HEK293T (cell line): ENCODE results near the gene PCP4.

Experiments
- ARNT ChIP-seq: fragments of 450-650 bp; IDR thresholded peaks from 2 replicates; pipeline ENCODE4 v1.6.1; 2017; ENCODE audit warnings: mild to moderate bottlenecking
- BHLHE40 ChIP-seq: fragments of 450-650 bp; IDR thresholded peaks from 2 replicates; pipeline ENCODE4 v1.6.1; 2016; ENCODE audit warnings: mild to moderate bottlenecking, moderate library complexity, borderline replicate concordance
- ELF4 ChIP-seq: fragments of 450-650 bp; IDR thresholded peaks from 2 replicates; pipeline ENCODE4 v1.6.1; 2017; ENCODE audit warnings: antibody characterized with exemption
- FOXA1 ChIP-seq: fragments of 450-650 bp; IDR thresholded peaks from 2 replicates; pipeline ENCODE4 v1.6.1; 2016; ENCODE audit warnings: mild to moderate bottlenecking
- FOXM1 ChIP-seq: fragments of 450-650 bp; IDR thresholded peaks from 2 replicates; pipeline ENCODE4 v1.6.1; 2017; ENCODE audit warnings: mild to moderate bottlenecking, borderline replicate concordance
- HDGF ChIP-seq: fragments of 450-650 bp; IDR thresholded peaks from 2 replicates; pipeline ENCODE4 v1.6.1; 2017; ENCODE audit warnings: antibody characterized with exemption, borderline replicate concordance
- L3MBTL2 ChIP-seq: fragments of 450-650 bp; conservative IDR thresholded peaks from 2 replicates; pipeline ENCODE4 v1.6.1; 2016; ENCODE audit warnings: mild to moderate bottlenecking
- SP1 ChIP-seq: fragments of 450-650 bp; IDR thresholded peaks from 2 replicates; pipeline ENCODE4 v1.6.1; 2017
- SUZ12 ChIP-seq: fragments of 450-650 bp; IDR thresholded peaks from 2 replicates; pipeline ENCODE4 v1.6.1; 2016; ENCODE audit warnings: mild to moderate bottlenecking
- ZNF384 ChIP-seq: fragments of 450-650 bp; IDR thresholded peaks from 2 replicates; pipeline ENCODE4 v1.6.1; 2016
- TF ChIP-seq, protein P1 (sequence below): fragments of 450-650 bp; IDR thresholded peaks from 2 replicates; pipeline ENCODE4 v1.6.1; 2016

DNA sequence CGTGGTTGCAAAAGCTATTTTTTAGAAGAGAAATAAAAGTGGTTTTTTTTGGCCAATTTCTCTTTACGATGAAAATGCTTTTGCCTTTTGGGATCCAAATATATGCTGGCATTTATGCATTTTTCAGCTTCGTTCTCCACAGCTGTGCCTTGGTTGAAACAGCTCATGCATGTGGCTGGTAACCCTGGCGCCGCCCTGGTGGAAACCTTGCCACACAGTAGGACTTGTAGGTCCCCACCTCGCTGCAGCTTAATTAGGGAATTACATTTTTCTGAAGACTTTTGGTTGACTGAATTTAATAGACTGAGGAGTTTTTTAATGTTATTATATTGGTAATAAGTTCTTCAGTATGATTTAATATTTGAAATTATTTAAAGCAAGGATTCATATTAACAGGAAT is 12.7 kb upstream of the PCP4 start:
- TF ChIP-seq BHLHE40 (no peak), FOXA1 (no peak), ZNF384 (no peak), SP1 (no peak), ELF4 (no peak), L3MBTL2 (no peak), SUZ12 (no peak), ARNT (no peak), HDGF (no peak), FOXM1 (no peak)
- TF ChIP-seq, protein P1, sequence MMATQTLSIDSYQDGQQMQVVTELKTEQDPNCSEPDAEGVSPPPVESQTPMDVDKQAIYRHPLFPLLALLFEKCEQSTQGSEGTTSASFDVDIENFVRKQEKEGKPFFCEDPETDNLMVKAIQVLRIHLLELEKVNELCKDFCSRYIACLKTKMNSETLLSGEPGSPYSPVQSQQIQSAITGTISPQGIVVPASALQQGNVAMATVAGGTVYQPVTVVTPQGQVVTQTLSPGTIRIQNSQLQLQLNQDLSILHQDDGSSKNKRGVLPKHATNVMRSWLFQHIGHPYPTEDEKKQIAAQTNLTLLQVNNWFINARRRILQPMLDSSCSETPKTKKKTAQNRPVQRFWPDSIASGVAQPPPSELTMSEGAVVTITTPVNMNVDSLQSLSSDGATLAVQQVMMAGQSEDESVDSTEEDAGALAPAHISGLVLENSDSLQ = no peak
